GM21576 (cell line): Measurements from ENCODE around the gene PNPLA5.
"Not testable (repeated sequence)": the region's sequence is repeated elsewhere in the genome, so short reads cannot be mapped to it uniquely, and the experiment has no call there.

Experiments
- ATAC-seq: cut with Tn5 transposase; IDR thresholded peaks from one replicate; pipeline ENCODE4 v1.9.1; 2021; ENCODE audit warnings: mild to moderate bottlenecking, moderate library complexity; ENCODE audit not compliant: unreplicated experiment

The PNPLA5 gene

DNA sequence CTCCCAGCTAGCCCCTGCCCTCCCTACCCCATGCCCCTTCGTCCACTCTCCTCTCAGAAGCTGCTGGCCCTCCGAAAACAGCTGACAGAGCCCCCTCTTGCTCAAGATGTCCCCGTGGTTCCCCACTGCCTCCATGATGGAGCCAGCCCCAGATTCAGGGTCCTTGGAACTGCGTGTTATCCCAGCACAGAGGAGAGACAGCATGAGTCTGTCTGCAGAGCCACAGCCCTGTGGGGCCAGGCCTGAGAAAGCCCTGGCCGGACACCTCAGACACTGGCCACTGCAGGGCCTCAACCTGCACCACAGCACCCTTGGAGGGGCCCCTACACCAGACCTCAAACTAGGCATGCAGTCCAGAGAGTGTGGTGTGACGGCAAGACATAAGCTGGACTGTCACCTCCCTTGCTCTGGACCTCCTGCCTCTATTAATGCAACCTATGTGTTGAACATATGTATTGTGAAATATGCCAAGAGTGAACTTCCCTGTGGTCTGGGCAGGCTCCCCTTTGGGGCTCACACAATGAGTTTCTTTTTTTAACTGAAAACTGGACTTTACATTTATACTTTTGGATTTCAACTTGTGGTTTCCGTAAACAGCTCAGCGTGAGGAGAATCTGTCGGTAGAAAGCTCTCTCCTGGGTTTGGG is 9.6 kb downstream of the PNPLA5 start:
- ATAC-seq, result no peak

GRCh38 chr22:43881091-43882061 is 10.4 kb downstream of the PNPLA5 start:
- ATAC-seq, result no peak

DNA sequence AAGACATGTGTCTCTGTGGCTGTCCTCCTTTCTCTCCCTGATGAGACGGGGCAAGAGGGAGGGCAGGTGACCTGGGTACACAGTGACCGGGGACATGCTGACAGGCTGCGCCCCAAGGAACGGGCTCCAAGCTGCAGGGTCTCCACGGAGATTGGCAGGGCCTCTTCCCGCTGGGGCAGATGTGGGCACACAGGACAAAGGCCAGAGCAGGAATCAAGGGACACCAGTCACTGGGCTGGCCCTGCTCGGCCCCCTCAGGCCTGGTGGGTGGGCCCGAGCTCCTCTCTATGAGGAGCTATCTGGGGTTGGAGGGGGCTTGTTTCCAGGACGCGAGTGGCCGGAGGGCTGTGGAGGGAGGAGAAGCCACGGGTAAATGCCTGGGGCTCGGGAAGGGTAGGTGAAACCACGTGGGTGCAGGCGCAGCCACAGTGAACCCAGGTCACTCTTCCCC is 11.2 kb downstream of the PNPLA5 start:
- ATAC-seq, result no peak

GRCh38 chr22:43879901-43880540 is 11.8 kb downstream of the PNPLA5 start:
- ATAC-seq, result no peak

- no peak for ATAC-seq
Observed at GRCh38 chr22:43878831-43879550, 12.8 kb downstream of the PNPLA5 start.

- no peak for ATAC-seq
Observed at GRCh38 chr22:43878079-43878795, 13.6 kb downstream of the PNPLA5 start.

- no peak for ATAC-seq
Observed at GRCh38 chr22:43876866-43877509, 14.8 kb downstream of the PNPLA5 start.

- ATAC-seq, result no peak
Observed at GRCh38 chr22:43869799-43870198, 22.0 kb downstream of the PNPLA5 start.

GRCh38 chr22:43869001-43869400 is 22.8 kb downstream of the PNPLA5 start:
- ATAC-seq, result not testable (repeated sequence)

GRCh38 chr22:43867839-43868635 is 23.8 kb downstream of the PNPLA5 start:
- no peak for ATAC-seq

- no peak for ATAC-seq
Observed at GRCh38 chr22:43862882-43863202, 29.0 kb downstream of the PNPLA5 start.

- ATAC-seq, result no peak
Observed at GRCh38 chr22:43862074-43862881, 29.5 kb downstream of the PNPLA5 start, which contains the start of gene SULT4A1. SULT4A1 (minus strand) TSS chr22:43862513; CDS start chr22:43862382, 131 bp downstream.

DNA sequence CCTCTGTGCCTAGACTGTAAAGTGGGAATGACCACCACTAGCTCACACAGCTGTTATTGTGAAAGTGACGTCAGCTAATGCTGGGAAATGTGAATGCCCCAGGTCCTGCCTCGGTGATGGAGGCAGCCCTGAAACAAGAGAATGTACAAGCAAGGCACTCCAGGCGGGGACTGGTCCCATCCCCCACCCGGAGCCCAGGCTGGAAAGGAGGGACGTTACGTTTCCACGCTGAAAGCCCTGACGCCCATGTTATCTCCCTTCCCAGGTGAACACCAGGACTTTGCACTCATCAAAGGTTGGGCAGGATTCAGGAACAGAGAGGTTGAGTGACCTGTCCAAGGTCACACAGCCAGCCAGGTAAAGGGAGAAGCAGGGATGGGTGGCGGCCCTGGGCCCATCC is 30.3 kb downstream of the PNPLA5 start:
- ATAC-seq, result no peak

GRCh38 chr22:43860831-43861230 is 31.0 kb downstream of the PNPLA5 start:
- ATAC-seq, result no peak

DNA sequence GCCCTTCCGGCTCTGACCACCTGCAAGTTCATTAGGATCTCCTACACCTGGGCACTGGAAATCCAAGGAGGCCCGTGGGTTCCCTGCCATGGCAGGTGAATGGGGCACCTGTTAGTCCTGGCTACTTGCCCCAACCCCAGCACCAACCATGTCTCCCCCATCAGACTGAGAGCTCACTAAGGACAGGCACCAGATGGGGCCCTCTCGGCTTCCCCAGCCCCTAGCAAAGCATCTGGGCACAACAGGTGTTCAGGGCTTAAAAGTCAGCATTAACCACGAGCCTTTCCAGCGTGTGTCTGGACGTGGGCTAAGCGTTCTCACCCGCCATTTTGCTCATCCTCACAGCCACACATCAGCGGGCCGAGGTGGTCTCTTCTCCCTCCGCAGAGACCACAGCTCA is 31.7 kb downstream of the PNPLA5 start:
- ATAC-seq, result no peak

GRCh38 chr22:43859621-43860020 is 32.2 kb downstream of the PNPLA5 start:
- ATAC-seq, result no peak

DNA sequence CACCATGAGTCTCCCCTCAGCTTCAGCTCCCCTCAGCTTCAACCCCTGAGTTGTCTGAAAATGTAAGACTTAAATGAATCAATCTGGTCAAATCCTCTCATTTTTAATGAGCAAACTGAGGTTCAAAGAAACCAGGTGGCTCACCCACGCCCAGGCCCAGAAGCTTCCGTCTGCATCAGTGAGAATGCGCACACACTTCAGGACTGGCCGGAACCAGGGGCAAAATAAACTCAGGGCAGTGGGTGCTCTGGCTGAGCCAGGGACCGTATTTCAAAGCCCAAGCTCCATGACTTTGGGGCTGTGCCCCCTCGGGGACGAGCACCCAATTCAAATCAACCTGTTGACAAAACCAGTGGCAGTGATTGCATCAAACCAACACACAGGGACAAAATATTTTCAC is 32.6 kb downstream of the PNPLA5 start:
- no peak for ATAC-seq
